Colonic mucosa (tissue), 4 donors: ENCODE results near the gene NMS. TPM values are rescaled to one million over a fixed set of nuclear protein-coding genes. Genes with fewer than 3 reads are reported as not detected.

ENCODE experiments used
- DNase-seq: peaks from one replicate; pipeline ENCODE4 v3.0.0-alpha.2; 2020
- H3K27ac ChIP-seq: fragments of 200-600 bp; one replicate; pipeline ENCODE4 v1.8.0; 2021
- H3K27me3 ChIP-seq: fragments of 200-600 bp; one replicate; pipeline ENCODE4 v1.8.0; 2021
- H3K36me3 ChIP-seq: fragments of 200-600 bp; one replicate; pipeline ENCODE4 v1.8.0; 2021
- H3K4me1 ChIP-seq: fragments of 200-600 bp; one replicate; pipeline ENCODE4 v1.8.0; 2021; ENCODE audit warnings: mild to moderate bottlenecking
- H3K4me3 ChIP-seq: fragments of 200-600 bp; one replicate; pipeline ENCODE4 v1.8.0; 2021
- H3K9ac ChIP-seq, 2 donors: one replicate each; pipeline ENCODE4 v1.7.0; 2013; ENCODE audit warnings: control low read depth in 2 of 2, low read depth in 2 of 2, low read length in 2 of 2
- H3K9me3 ChIP-seq: fragments of 200-600 bp; one replicate; pipeline ENCODE4 v1.8.0; 2021
- CTCF ChIP-seq: fragments of 200-600 bp; IDR thresholded peaks from one replicate; pipeline ENCODE4 v1.8.0; 2022; ENCODE audit warnings: antibody characterized with exemption, mild to moderate bottlenecking
- intact Hi-C: fragments of 100-400 bp; cut with DNase I; formaldehyde crosslinking; loops from one replicate; pipeline ENCODE4 v1.14.1; 2022
- total RNA-seq, 2 donors: library from RNA; stranded (reverse); fragmentation: NEBNext Ultra II Directional in 1 of 2; extraction: Animal tissue kit (Norgen Biotek cat#: 25700) in 1 of 2; gene quantifications; one replicate each; pipeline ENCODE4 v1.2.1, GENCODE V29; 2021
- donor health status: healthy.
- donor health status: DM: no; HTN: no; CAD: no.
- donor health status: DM: no; HTN: no; CAD: no.

NMS gene
- total RNA-seq, 2 donors from 2014 or later, result not detected

GRCh38 chr2:100513650-100514049, 43.4 kb downstream of the NMS start:
- no peak for DNase-seq
- H3K4me3 ChIP-seq, result no peak overlapping the region
- no peak overlapping the region for H3K27ac ChIP-seq
- no peak overlapping the region for H3K9ac ChIP-seq
- no peak for TF ChIP-seq CTCF
- H3K9me3 ChIP-seq, result no peaks in the 10 kb centered on the region
- intact Hi-C loops, result no loop called here
- no peaks in the 10 kb centered on the region for H3K27me3 ChIP-seq
- H3K4me1 ChIP-seq, result no peaks in the 10 kb centered on the region
- no peaks in the 10 kb centered on the region for H3K36me3 ChIP-seq

- DNase-seq, result no peak
- no peaks in the 10 kb centered on the region for H3K36me3 ChIP-seq
- no peak overlapping the region for H3K9ac ChIP-seq
- H3K27me3 ChIP-seq, result no peaks in the 10 kb centered on the region
- H3K4me1 ChIP-seq, result no peaks in the 10 kb centered on the region
- no peak overlapping the region for H3K27ac ChIP-seq
- no peak for TF ChIP-seq CTCF
- intact Hi-C loops, result no loop called here
- no peaks in the 10 kb centered on the region for H3K9me3 ChIP-seq
- no peak overlapping the region for H3K4me3 ChIP-seq
Observed at GRCh38 chr2:100517556-100517955, 47.3 kb downstream of the NMS start.

GRCh38 chr2:100518801-100519200, 48.5 kb downstream of the NMS start:
- no peak for TF ChIP-seq CTCF
- no peak overlapping the region for H3K9ac ChIP-seq
- H3K27ac ChIP-seq, result no peak overlapping the region
- no peak for DNase-seq
- H3K9me3 ChIP-seq, result no peaks in the 10 kb centered on the region
- H3K4me3 ChIP-seq, result no peak overlapping the region
- intact Hi-C loops, result no loop called here
- H3K36me3 ChIP-seq, result no peaks in the 10 kb centered on the region
- H3K27me3 ChIP-seq, result no peaks in the 10 kb centered on the region
- no peaks in the 10 kb centered on the region for H3K4me1 ChIP-seq

- Histone ChIP-seq H3K36me3 (no peaks in the 10 kb centered on the region), H3K27ac (no peak overlapping the region), H3K4me3 (no peak overlapping the region), H3K9me3 (no peaks in the 10 kb centered on the region), H3K27me3 (no peaks in the 10 kb centered on the region), H3K9ac (no peak overlapping the region), H3K4me1 (no peaks in the 10 kb centered on the region)
- intact Hi-C loops, result no loop called here
- TF ChIP-seq CTCF, result no peak
- DNase-seq, result no peak
Observed at GRCh38 chr2:100520224-100520623, 49.9 kb downstream of the NMS start.

GRCh38 chr2:100522430-100522829, 52.1 kb downstream of the NMS start:
- Histone ChIP-seq H3K36me3 (no peaks in the 10 kb centered on the region), H3K9me3 (no peaks in the 10 kb centered on the region), H3K27me3 (no peaks in the 10 kb centered on the region), H3K4me1 (no peaks in the 10 kb centered on the region), H3K4me3 (no peak overlapping the region), H3K27ac (no peak overlapping the region), H3K9ac (no peak overlapping the region)
- DNase-seq, result no peak
- intact Hi-C loops, result no loop called here
- TF ChIP-seq CTCF, result no peak

- Histone ChIP-seq H3K4me3 (no peak overlapping the region), H3K27me3 (no peaks in the 10 kb centered on the region), H3K4me1 (no peaks in the 10 kb centered on the region), H3K9ac (no peak overlapping the region), H3K27ac (no peak overlapping the region), H3K9me3 (no peaks in the 10 kb centered on the region), H3K36me3 (no peaks in the 10 kb centered on the region)
- TF ChIP-seq CTCF, result no peak
- intact Hi-C loops, result no loop called here
- no peak for DNase-seq
Observed at GRCh38 chr2:100524331-100524730, 54.0 kb downstream of the NMS start.
